ENCODE measurements around the gene BEST4.
"Not testable (repeated sequence)": the region's sequence is repeated elsewhere in the genome, so short reads cannot be mapped to it uniquely, and the experiment has no call there.

BEST4 gene

GRCh38 chr1:44819196-44819607 is 31.2 kb upstream of the BEST4 start:
- peak; percentile 78 for DNase-seq

- no peak for DNase-seq
These were observed 30.0 kb upstream of the BEST4 start for GRCh38 chr1:44817771-44818495.

GRCh38 chr1:44817307-44817706 is 29.3 kb upstream of the BEST4 start:
- no peak for DNase-seq

DNA sequence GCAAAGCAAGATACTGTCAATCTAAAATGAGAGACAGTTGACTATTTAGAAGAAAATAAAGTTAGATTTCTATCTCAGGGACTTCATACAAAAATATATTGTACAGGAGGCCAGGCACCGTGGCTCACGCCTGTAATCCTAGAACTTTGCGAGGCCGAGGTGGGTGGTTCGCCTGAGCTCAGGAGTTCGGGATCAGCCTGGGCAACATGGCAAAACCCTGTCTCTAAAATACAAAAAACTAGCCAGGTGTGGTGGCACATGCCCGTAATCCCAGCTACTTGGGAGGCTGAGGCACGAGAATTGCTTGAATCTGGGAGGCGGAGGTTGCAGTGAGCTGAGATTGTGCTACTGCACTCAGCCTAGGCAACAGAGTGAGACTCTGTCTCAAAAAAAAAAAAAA is 28.0 kb upstream of the BEST4 start:
- DNase-seq, result not testable (repeated sequence)

DNA sequence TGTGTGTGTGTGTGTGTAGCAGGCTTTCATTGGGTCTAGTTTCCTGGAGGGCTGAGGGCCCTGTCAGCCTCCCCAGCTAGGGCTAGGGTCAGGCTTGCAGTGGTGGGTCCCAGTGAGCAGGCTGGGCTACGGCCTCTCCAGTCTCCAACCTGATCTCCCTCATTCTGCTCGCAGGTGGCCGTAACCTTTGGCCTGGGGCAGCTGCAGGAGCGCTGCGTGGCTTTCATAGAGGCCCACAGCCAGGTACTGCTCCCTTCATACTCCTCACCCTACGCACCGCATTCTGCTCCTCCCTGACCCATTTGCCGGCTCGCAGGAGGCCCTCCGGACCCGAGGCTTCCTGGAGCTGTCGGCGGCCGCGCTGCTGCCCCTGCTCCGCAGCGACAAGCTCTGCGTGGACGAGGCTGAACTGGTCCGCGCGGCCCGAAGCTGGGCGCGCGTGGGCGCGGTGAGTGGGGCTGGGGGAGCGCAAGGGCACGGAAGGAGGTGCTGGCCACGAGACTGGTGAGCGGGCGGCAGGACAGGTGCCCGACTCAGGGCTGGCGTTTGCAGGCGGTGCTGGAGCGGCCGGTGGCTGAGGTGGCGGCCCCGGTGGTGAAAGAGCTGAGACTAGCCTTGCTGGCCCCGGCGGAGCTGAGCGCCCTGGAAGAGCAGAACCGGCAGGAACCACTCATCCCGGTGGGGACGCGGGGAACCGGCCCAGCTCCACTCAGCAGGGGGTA is 25.0 kb upstream of the BEST4 start:
- DNase-seq, result no peak

- DNase-seq, result no peak
These were observed 23.3 kb upstream of the BEST4 start for GRCh38 chr1:44811234-44811633.

GRCh38 chr1:44810762-44811105 is 22.8 kb upstream of the BEST4 start:
- DNase-seq, result not testable (repeated sequence)

GRCh38 chr1:44810101-44810761 is 22.3 kb upstream of the BEST4 start:
- DNase-seq, result no peak

DNA sequence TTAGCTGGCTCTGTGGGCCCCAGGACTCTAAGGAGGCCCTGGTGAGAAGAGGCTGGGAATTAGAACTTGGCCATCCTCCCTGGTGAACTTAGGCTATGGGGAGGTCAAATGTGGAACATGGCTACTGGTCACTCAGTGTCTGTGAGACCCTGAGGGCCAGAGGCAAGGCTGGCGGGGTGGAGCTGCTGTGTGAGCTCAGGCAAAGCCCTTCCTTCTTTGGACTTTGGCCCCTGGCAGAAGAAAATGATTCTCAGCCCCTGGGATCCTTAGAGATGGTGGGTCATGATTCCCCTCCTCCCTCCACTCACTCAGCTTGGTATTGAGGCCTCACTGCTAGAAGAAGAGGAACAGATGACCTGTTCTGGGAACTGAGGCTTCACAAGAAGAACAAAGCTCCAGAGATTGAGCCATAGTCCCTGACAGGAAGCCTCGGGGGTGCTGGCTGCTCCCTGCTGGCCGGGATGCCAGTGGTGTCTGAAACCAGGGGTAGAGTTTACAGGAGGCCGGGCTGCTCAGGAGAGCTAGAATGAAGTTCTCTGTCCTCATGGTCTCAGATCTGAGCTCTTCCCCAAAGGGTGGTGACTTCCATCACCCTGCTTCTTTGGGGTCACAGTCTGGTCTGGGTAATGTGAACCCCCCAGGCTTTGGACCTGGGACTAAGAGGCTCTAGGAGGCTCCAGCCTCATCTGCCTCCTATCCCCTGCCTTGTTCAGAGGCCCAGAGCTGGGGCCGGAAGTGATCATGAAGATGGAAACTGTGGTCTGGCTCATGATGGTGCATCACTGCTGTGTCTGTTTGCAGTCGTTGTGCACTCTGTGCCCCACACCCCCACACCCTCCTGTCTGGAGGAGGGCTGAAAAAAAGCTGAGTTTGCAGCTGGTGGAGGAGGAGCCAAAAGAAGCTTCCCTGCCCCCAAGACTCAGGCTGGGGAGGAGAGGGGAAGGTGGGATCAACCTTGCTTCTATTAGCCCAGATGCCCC is 21.3 kb upstream of the BEST4 start:
- DNase-seq, result no peak

DNA sequence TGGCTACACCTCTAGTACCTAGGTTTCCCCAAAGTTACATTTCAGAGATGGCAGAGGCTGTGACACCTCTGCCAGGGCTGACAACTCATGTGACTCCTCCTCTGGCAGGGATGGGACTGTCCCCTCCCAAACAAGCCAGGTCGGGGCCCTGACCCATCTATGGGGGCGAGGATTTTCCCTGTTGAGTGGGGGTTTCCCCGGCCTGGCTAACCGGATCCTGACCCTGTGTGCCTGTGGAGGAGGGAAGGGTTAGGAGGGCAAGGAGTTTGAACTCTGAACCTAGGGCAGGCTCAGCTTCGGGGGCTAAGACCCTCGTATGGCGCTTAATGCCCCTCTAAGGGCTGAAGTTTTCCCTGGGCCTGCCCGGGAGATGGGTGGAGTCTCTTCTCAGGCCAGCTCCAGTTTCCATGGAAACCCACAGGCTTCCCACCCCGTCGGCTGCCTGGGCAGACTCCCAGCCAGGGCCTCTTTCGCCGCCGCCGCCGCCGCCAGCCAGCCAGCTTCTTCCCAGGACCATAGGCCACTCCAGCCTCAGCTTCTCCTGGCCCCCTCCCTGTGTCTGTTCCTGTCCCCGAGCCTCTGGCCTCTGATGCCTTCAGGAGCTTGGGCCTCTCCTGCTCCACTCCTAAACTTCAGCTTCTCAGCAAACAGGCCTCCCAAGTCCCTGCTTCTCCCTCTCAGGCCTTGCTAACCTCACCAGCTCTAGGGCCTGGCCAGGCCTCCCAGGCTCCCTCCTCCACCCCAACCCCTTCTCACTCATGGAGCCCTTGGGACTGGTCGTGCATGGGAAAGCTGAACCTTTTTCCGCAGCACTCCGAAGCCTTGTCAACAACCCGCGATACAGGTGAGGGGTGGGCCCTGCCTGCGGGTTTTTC is 20.3 kb upstream of the BEST4 start, which contains the start of gene BTBD19:
Gene BTBD19 (plus strand): TSS at position 461 of the 875 bp plus-strand sequence. CDS start 298 bp downstream, at position 759.
- no peak for DNase-seq

DNA sequence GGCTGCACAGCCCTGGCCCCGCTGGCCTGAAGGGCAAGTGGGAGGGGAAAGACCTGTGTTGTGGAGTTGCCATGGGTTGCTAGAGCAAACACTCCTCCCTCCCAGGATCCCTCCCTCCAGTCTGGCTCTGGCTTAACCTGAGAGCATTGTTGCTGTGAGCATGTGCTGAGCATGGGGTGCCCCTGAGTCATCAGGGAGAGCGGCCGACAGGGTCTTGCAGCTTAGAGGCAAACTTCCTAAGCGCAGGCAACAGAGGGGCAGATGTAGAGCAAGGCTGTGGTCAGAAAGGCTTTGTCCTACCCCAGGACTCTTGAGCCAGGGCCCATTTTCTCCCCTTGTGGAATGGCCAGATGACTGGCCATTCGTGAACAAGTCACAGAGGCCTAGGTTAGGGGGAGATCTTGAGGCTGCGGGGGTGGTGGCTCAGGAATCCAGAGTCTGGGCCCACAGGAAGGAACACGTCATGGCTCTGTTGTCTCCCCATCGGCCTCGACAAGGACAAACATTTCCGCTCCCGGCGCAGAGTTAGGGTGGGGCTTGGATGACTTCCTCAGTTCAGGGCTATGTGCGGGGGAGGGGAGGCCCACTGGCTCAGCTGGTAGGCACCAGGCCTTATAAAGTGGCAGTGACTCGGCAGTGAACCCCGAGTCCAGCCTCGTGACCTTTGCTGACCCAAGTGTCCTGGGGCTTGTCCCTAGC is 19.5 kb upstream of the BEST4 start:
- DNase-seq, result no peak

- DNase-seq, result no peak
These were observed 18.9 kb upstream of the BEST4 start, which contains the start of gene DYNLT4 for GRCh38 chr1:44806704-44807363. DYNLT4 (minus strand) TSS chr1:44807351; CDS start chr1:44806668, 683 bp downstream.

DNA sequence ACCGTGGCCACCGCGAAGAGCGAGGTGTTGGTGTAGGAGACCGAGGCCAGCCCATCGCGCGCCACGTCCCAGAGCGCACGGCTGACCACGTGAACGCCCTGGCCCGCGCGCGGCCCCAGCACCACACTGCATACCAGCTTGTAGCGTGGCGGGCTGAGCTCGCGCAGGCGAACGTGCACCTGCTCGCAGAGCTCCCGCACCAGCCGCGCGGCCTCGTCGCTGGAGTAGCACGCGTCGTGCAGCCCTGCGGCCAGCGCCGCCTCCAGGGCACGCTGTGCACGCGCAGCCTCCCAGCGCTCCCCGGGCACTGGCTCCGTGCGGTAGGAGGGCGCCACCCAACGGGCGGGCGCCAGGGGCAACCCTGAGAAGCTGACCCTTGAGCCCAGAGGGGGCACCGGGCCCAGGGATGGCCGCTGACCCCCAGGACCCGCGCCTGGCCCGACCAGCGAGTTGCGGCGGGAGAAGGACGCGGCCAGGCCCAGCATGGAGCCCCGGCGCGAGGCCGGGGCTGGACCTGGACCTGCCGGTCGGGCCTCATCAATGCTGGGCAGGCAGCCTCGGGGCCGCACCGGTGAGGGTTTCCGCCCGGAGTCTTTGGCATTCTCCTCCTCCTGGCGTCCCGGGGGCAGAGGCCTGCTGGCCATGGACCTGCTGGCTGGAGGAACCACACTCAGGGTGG is 18.2 kb upstream of the BEST4 start:
- DNase-seq, result no peak

GRCh38 chr1:44805311-44806024 is 17.5 kb upstream of the BEST4 start:
- DNase-seq, result no peak

GRCh38 chr1:44803312-44804095 is 15.5 kb upstream of the BEST4 start:
- no peak for DNase-seq

GRCh38 chr1:44803062-44803311 is 15.0 kb upstream of the BEST4 start:
- DNase-seq, result no peak

GRCh38 chr1:44802306-44803061 is 14.5 kb upstream of the BEST4 start:
- DNase-seq, result no peak
